ENCODE data around the gene MYH11. TPM values are rescaled to one million over a fixed set of nuclear protein-coding genes. Genes with fewer than 3 reads are reported as not detected.
"Not testable (repeated sequence)": the region's sequence is repeated elsewhere in the genome, so short reads cannot be mapped to it uniquely, and the experiment has no call there.

Gene MYH11
- total RNA-seq, 1 donor from 2014 or later, result 0.05 TPM

GRCh38 chr16:15856182-15856581 is 646 bp downstream of the MYH11 start:
- Mint-ChIP-seq H3K9me3 (no peaks in the 10 kb centered on the region), H3K27ac (ENCODE audit: unreplicated experiment) (no peak overlapping the region), H3K4me1 (peaks cover 7% of the 10 kb centered on the region), H3K27me3 (ENCODE audit: low read depth) (peaks cover 80% of the 10 kb centered on the region), H3K36me3 (ENCODE audit: low read depth) (no peaks in the 10 kb centered on the region), H3K4me3 (no peak overlapping the region)
- DNase-seq (ENCODE audit: low read depth, low spot score), result no peak
- TF ChIP-seq CTCF (conservative IDR thresholded peaks at IDR 0.05), result no peak

- Mint-ChIP-seq H3K4me3 (no peak overlapping the region), H3K9me3 (no peaks in the 10 kb centered on the region), H3K27ac (ENCODE audit: unreplicated experiment) (no peak overlapping the region), H3K4me1 (peaks cover 7% of the 10 kb centered on the region), H3K27me3 (ENCODE audit: low read depth) (peaks cover 78% of the 10 kb centered on the region), H3K36me3 (ENCODE audit: low read depth) (no peaks in the 10 kb centered on the region)
- TF ChIP-seq CTCF (conservative IDR thresholded peaks at IDR 0.05), result no peak
- no peak for DNase-seq (ENCODE audit: low read depth, low spot score)
Observed at GRCh38 chr16:15855704-15856003, 1.2 kb downstream of the MYH11 start.

GRCh38 chr16:15854906-15855703 is 1.7 kb downstream of the MYH11 start:
- peaks cover 7% of the 10 kb centered on the region for H3K4me1 Mint-ChIP-seq
- H3K9me3 Mint-ChIP-seq, result no peaks in the 10 kb centered on the region
- no peak for TF ChIP-seq CTCF (conservative IDR thresholded peaks at IDR 0.05)
- no peak for DNase-seq (ENCODE audit: low read depth, low spot score)
- H3K36me3 Mint-ChIP-seq (ENCODE audit: low read depth), result no peaks in the 10 kb centered on the region
- H3K27me3 Mint-ChIP-seq (ENCODE audit: low read depth), result peaks cover 76% of the 10 kb centered on the region
- no peak overlapping the region for H3K4me3 Mint-ChIP-seq
- H3K27ac Mint-ChIP-seq (ENCODE audit: unreplicated experiment), result no peak overlapping the region

GRCh38 chr16:15854061-15854460 is 2.8 kb downstream of the MYH11 start:
- H3K27me3 Mint-ChIP-seq (ENCODE audit: low read depth), result peaks cover 69% of the 10 kb centered on the region
- H3K36me3 Mint-ChIP-seq (ENCODE audit: low read depth), result no peaks in the 10 kb centered on the region

GRCh38 chr16:15853021-15853420 is 3.8 kb downstream of the MYH11 start:
- H3K27me3 Mint-ChIP-seq (ENCODE audit: low read depth), result peaks cover 65% of the 10 kb centered on the region
- peaks cover 7% of the 10 kb centered on the region for H3K4me1 Mint-ChIP-seq
- H3K4me3 Mint-ChIP-seq, result no peak overlapping the region
- TF ChIP-seq CTCF (conservative IDR thresholded peaks at IDR 0.05), result no peak
- no peak for DNase-seq (ENCODE audit: low read depth, low spot score)
- H3K27ac Mint-ChIP-seq (ENCODE audit: unreplicated experiment), result no peak overlapping the region
- H3K9me3 Mint-ChIP-seq, result no peaks in the 10 kb centered on the region
- H3K36me3 Mint-ChIP-seq (ENCODE audit: low read depth), result no peaks in the 10 kb centered on the region

More at GRCh38 chr16:15854061-15854460, 2.8 kb downstream of the MYH11 start:
- Mint-ChIP-seq H3K4me1 (peaks cover 7% of the 10 kb centered on the region), H3K4me3 (no peak overlapping the region), H3K27ac (ENCODE audit: unreplicated experiment) (no peak overlapping the region), H3K9me3 (no peaks in the 10 kb centered on the region)
- no peak for DNase-seq (ENCODE audit: low read depth, low spot score)
- TF ChIP-seq CTCF (conservative IDR thresholded peaks at IDR 0.05), result no peak

- H3K9me3 Mint-ChIP-seq; H3K27ac Mint-ChIP-seq (ENCODE audit: unreplicated experiment); H3K4me1 Mint-ChIP-seq; H3K36me3 Mint-ChIP-seq (ENCODE audit: low read depth); H3K4me3 Mint-ChIP-seq; DNase-seq (ENCODE audit: low read depth, low spot score): not testable (repeated sequence)
- peaks cover 49% of the 10 kb centered on the region for H3K27me3 Mint-ChIP-seq (ENCODE audit: low read depth)
Observed at GRCh38 chr16:15850555-15850954, 6.3 kb downstream of the MYH11 start.
